GM21381 (cell line): ENCODE results near the gene CACNB4.

ENCODE experiments used
- ATAC-seq: cut with Tn5 transposase; IDR thresholded peaks from one replicate; pipeline ENCODE4 v1.9.1; 2021; ENCODE audit warnings: mild to moderate bottlenecking, moderate library complexity; ENCODE audit not compliant: unreplicated experiment

Gene CACNB4

GRCh38 chr2:152089238-152089637, 9.6 kb downstream of the CACNB4 start:
- ATAC-seq: no peak

DNA sequence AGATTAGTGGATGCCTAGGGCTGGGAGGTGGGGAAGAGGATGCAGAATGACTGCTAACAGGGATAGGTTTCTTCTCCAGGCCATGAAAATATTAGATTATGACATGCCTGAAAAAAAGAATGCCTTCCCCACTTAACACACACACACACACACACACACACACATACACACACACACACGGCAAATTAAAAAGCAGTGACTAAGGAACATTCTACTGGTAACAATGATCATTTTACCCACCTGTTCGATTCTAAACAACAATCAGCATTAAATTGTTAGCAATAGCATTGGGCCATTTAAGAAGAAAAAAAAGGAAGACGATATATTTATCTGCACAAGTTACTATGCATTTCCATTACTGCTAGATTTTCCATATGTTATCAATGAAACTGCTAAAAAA, 10.8 kb downstream of the CACNB4 start:
- no peak for ATAC-seq

DNA sequence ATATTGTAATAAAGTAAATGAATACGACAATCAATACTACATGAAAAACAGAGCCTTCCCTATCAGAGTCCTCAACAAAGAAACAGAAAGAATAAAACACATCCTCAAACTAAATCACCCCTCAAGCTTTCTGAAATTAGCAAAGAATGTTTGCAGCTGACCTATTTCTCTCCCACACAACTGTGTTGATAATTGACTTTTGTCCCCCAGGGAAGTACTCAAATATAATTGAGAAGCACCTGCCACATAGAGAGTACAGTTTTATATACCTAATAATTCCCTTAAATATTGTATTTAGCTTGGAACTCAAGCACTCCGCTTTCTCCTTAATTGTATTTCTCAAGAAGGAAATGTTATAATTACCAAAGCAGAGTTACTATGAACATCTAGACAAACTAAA, 12.6 kb downstream of the CACNB4 start:
- no peak for ATAC-seq

GRCh38 chr2:152084076-152084475, 14.8 kb downstream of the CACNB4 start:
- no peak for ATAC-seq

DNA sequence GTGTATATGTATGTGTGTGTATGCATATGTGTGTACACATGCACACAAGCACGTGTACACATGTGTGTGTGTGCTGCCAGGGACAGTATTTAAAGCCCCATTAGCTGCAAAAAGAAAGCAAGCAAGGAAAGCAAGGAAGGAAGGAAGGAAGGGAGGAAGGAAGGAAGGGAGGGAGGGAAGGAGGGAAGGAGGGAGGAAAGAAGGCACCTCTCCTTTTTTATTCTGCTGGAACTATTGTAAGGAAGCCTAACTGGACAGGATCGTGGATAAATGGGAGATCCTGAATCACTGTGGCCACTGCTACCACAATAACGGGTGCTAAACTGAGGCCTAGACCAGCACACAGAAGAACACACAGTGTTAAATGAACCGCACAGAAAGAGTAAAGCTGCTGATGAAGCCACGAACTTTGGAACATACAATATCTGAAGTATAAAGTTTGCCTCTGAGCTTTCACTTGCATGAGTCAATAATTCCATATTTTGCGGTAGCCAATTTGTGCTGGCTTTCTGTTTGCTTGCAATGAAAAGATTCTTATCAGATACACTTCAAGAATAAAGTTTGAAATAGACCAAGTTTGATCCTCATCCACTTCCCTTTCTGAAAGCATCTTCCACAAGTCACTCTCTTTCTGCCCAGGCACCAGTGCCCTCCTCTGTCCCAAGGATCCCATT, 15.5 kb downstream of the CACNB4 start:
- ATAC-seq: no peak

GRCh38 chr2:152078662-152079061, 20.2 kb downstream of the CACNB4 start:
- ATAC-seq: peak; percentile 89

DNA sequence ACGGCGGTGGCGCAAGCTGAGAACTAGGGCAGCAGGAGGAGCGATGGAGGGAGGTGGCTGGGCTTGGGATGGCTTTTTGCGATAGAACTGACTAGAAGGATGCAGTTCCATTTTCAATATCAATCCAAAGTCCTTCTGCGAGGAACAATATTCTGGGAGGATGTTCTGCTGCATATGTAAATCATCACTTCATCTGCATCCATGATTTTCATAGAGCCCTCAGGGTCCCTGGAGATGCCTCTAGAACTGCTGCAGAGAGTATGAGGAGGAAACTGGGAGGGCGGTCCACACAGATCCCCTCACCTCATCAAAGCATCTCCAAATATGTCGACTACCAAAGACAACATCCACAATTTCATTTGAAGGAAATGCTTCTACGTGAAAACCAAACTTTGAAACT, 20.8 kb downstream of the CACNB4 start:
- no peak for ATAC-seq

- no peak for ATAC-seq
Measured at GRCh38 chr2:152075461-152076050, 23.3 kb downstream of the CACNB4 start.

GRCh38 chr2:152072011-152072410, 26.8 kb downstream of the CACNB4 start:
- ATAC-seq: no peak

DNA sequence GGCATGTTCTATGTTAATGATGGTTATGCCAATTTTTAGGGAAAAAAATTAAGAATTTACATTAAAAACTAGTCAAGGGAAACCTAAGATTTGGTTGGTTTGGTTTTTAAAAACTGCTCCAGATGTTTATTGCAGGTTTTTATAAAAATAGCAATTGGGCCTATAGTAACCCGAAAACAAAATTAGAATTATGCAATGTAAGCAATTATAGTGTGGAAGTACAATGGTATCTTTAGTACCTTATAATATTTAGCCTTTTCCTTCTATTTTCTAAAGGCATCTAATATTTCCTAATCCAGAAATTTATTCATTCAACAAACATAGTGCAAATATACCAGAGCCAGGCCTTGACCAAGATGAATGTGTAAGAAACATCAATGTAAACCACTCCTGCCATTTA, 27.3 kb downstream of the CACNB4 start:
- no peak for ATAC-seq

DNA sequence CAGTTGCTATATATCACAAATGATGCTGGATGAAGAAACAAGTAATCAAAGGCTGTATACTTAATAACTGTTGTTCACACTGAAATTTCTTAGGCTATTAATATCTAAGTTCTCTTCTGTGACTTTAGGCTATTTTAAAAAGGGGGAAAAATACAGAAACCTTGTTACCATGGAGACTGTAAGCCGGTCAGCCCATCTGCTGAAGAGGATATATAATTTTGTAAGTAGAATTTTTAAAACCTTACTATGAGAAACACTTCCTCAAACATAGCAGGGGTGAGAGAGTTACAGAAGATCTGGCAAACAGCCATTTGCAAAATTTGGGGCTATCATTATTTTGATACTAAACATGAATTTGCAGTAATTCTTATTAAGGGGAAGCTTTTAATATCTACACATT, 27.8 kb downstream of the CACNB4 start:
- ATAC-seq: peak; percentile 52

GRCh38 chr2:152068226-152068625, 30.6 kb downstream of the CACNB4 start:
- no peak for ATAC-seq

DNA sequence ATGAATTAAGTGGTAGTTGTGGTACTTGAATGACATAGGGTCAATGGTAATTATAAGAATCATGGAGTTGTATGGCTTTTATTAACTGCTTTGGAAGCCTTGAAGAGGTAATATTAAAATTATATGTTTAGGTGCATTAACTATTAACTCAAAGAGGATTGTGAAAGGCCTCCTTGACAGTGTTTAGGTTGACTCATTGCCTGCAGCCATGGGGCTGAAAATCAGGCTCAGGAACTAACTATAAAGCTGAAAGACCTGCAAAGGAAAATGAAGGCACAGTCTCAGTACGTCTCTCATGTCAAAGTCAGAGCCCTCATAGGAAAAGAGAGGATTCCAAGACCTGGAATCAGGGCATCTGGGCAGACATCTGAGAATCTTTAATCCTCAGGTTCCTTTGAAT, 31.0 kb downstream of the CACNB4 start:
- no peak for ATAC-seq

- no peak for ATAC-seq
Measured at GRCh38 chr2:152065945-152066344, 32.9 kb downstream of the CACNB4 start.

DNA sequence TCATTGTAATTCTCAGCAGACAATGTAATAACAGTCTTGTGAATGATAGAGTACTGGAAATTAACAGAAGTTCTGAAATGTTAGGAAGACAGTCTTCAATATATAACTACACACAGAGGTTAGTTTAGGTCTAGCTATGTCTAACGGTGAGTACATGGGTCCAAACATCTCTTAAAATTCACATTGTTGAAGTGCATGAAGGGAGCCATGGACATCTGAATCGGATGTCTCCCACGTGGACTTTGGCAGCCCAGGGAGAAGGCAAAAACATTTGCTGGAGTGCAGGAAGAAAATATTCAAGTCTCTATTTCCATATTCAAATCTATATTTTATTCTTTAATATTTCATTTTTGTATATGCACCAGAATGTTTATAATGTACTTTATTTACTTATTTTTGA, 34.8 kb downstream of the CACNB4 start:
- ATAC-seq: no peak

GRCh38 chr2:152063325-152063924, 35.4 kb downstream of the CACNB4 start:
- no peak for ATAC-seq

GRCh38 chr2:152062125-152063091, 36.4 kb downstream of the CACNB4 start:
- peak; percentile 74 for ATAC-seq

- ATAC-seq: no peak
Measured at GRCh38 chr2:152061383-152061782, 37.5 kb downstream of the CACNB4 start.

DNA sequence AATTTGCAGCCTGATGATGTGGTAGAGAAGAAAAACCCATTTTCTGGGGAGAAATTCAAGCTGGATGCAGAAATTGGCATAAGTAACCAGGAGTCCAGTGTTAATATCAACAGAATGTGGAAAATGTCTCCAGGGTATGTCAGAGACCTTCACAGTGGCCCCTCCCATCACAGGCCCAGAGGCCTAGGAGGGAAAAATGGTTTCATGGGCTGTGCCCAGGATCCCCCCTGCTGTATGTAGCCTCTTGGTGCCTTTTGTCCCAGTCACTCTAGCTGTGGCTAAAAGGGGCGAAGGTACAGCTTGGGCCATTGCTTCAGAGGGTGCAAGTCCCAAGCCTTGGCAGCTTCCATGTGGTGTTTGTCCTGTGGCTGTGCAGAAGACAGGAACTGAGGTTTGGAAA, 40.2 kb downstream of the CACNB4 start:
- ATAC-seq: no peak

- ATAC-seq: no peak
Measured at GRCh38 chr2:152056418-152056817, 42.4 kb downstream of the CACNB4 start.

DNA sequence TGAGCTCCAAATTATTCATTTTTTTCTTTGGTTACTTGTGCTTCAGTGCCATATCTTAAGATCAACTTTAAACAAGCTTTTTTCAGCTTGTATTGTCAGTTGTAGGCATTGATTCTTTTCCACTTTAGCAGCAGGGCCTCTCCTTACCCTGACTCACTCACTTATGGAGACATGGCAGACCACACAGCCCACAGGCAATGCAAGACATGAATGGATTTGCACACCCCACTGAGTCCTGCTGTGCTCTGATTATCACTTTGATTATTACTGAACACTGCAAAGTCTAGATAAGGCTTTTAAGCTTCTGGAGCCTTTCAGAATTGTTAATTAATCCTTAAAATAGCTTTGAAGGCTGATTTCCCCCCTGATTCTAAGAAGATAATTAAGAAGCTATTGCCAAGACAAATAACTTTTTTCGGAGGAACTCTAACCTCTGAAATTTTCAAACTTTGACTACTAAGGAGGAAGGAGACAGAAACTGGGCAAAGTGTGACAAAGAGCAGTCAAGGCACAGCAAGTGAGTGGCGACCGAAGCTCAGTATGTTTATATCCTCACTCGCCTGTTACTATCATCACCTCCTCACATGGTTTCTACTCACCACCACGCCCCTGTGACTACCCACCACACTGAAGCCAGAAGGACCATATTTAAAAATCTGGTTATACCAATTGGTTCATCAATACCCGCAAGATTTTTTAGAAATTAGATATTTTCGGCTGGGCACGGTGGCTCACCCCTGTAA, 43.3 kb downstream of the CACNB4 start:
- no peak for ATAC-seq
